Upper lobe of left lung (tissue), 4 donors: ENCODE data around the gene ICAM4.

Experiments
- EP300 ChIP-seq, 4 donors: sonication (generic); formaldehyde crosslinking; IDR thresholded peaks; one replicate each; pipeline ENCODE4 v1.5.1; 2017; ENCODE audit warnings: antibody characterized with exemption in 4 of 4, control low read depth in 2 of 4
- POLR2AphosphoS5 ChIP-seq, 2 donors: sonication (generic); formaldehyde crosslinking; IDR thresholded peaks; one replicate each; pipeline ENCODE4 v1.5.1; 2017; ENCODE audit warnings: antibody characterized with exemption in 2 of 2
- TF ChIP-seq, protein P1 (sequence below), 6 experiments: fragments of 450-650 bp in 4 of 6; fragments of 200-600 bp in 2 of 6; sonication (generic) in 2 of 6; IDR thresholded peaks; one replicate each; pipeline ENCODE4 v1.5.1; 2016 to 2019; ENCODE audit warnings: antibody characterized with exemption in 6 of 6

DNA sequence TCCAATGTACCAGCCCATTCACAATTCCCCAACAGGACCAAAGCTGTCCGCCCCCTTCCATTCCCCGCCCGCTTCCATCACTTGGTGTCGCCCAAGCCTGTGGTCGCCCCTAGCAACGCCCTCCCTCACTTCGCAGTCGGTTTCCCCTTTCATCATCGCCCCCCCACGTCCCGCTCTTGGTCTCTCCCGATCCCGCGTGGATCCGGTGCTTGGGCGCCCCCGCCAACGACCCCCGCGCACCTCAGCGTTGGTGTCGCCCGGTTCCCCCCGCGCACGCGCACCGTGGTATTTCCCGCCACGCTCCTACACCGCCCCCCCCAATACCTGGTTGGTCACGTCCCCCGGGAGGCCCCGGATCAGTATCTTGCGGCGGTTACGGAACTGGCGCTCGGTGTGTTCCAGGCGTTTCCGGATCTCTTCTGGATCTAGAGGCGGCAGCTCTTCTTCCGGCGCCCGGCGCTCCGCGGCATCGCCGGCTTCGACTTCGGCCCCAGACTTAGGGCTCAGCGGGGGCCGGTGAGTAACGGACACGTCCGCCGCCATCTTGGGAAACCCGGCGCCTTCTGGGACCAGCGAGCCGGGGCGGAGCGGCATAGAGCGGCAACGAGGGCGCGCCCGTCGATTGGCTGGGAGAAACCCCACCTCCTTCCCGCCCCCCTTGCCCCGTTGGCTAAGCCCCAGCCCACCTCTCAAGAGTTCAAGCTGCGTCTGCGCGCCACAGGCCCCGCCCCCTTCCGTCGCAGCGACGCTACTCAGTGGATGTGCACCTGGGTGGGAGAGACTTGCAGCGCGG, 46.4 kb downstream of the ICAM4 start, which contains the start of gene RAVER1:
- TF ChIP-seq POLR2AphosphoS5 (IDR thresholded peaks at IDR 0.05) (peak; percentile 59 to 84), EP300 (IDR thresholded peaks at IDR 0.05) (no peak)
- TF ChIP-seq, protein P1, sequence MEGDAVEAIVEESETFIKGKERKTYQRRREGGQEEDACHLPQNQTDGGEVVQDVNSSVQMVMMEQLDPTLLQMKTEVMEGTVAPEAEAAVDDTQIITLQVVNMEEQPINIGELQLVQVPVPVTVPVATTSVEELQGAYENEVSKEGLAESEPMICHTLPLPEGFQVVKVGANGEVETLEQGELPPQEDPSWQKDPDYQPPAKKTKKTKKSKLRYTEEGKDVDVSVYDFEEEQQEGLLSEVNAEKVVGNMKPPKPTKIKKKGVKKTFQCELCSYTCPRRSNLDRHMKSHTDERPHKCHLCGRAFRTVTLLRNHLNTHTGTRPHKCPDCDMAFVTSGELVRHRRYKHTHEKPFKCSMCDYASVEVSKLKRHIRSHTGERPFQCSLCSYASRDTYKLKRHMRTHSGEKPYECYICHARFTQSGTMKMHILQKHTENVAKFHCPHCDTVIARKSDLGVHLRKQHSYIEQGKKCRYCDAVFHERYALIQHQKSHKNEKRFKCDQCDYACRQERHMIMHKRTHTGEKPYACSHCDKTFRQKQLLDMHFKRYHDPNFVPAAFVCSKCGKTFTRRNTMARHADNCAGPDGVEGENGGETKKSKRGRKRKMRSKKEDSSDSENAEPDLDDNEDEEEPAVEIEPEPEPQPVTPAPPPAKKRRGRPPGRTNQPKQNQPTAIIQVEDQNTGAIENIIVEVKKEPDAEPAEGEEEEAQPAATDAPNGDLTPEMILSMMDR (IDR thresholded peaks at IDR 0.05), result peak in 2 of 6 experiments; percentile 4 to 5
